ENCODE results near the gene MGAT4B.

Gene MGAT4B

GRCh38 chr5:179827680-179828079 lies 21.0 kb upstream of the MGAT4B start:
- DNase-seq (ENCODE audit: low spot score): no peak

GRCh38 chr5:179825655-179826182 lies 19.1 kb upstream of the MGAT4B start:
- DNase-seq (ENCODE audit: low spot score): no peak

GRCh38 chr5:179824745-179825112 lies 18.1 kb upstream of the MGAT4B start:
- no peak for DNase-seq (ENCODE audit: low spot score)

- DNase-seq (ENCODE audit: low spot score): no peak
Measured at GRCh38 chr5:179823937-179824744, 17.5 kb upstream of the MGAT4B start.

GRCh38 chr5:179822444-179822990 lies 15.9 kb upstream of the MGAT4B start:
- no peak for DNase-seq (ENCODE audit: low spot score)

- DNase-seq (ENCODE audit: low spot score): no peak
Measured at GRCh38 chr5:179822059-179822432, 15.4 kb upstream of the MGAT4B start.

GRCh38 chr5:179821298-179822058 lies 14.8 kb upstream of the MGAT4B start:
- DNase-seq (ENCODE audit: low spot score): peak; percentile 82

- DNase-seq (ENCODE audit: low spot score): peak; percentile 78
Measured at GRCh38 chr5:179820483-179821297, 14.0 kb upstream of the MGAT4B start, which contains the start of gene SQSTM1. Gene SQSTM1 (plus strand): TSS chr5:179820905. CDS start chr5:179820937, 32 bp downstream.

- no peak for DNase-seq (ENCODE audit: low spot score)
Measured at GRCh38 chr5:179820127-179820482, 13.4 kb upstream of the MGAT4B start.

- peak; percentile 81 for DNase-seq (ENCODE audit: low spot score)
Measured at GRCh38 chr5:179819296-179820126, 12.8 kb upstream of the MGAT4B start.

- DNase-seq (ENCODE audit: low spot score): peak; percentile 76
Measured at GRCh38 chr5:179818746-179819295, 12.2 kb upstream of the MGAT4B start.

- DNase-seq (ENCODE audit: low spot score): no peak
Measured at GRCh38 chr5:179817890-179818745, 11.5 kb upstream of the MGAT4B start.

GRCh38 chr5:179817470-179817840 lies 10.8 kb upstream of the MGAT4B start:
- DNase-seq (ENCODE audit: low spot score): no peak

GRCh38 chr5:179816796-179817469 lies 10.3 kb upstream of the MGAT4B start:
- no peak for DNase-seq (ENCODE audit: low spot score)

GRCh38 chr5:179816401-179816795 lies 9.7 kb upstream of the MGAT4B start:
- no peak for DNase-seq (ENCODE audit: low spot score)

- DNase-seq (ENCODE audit: low spot score): no peak
Measured at GRCh38 chr5:179815491-179816249, 9.0 kb upstream of the MGAT4B start.

GRCh38 chr5:179814090-179814489 lies 7.4 kb upstream of the MGAT4B start:
- DNase-seq (ENCODE audit: low spot score): no peak

GRCh38 chr5:179812997-179813607 lies 6.4 kb upstream of the MGAT4B start:
- no peak for DNase-seq (ENCODE audit: low spot score)
